Liver (tissue), 9 donors: ENCODE data around the gene PNPLA1. TPM values are rescaled to one million over a fixed set of nuclear protein-coding genes. Genes with fewer than 3 reads are reported as not detected.

Experiments used
- DNase-seq: peaks from one replicate; pipeline ENCODE4 v3.0.0-alpha.2; 2017; ENCODE audit warnings: low spot score
- H3K27ac ChIP-seq, 2 donors: one replicate each; pipeline ENCODE4 v1.7.0; 2013; ENCODE audit warnings: inconsistent platforms in 2 of 2, low read length in 2 of 2, control low read depth in 1 of 2, low read depth in 1 of 2, mild to moderate bottlenecking in 1 of 2
- H3K27me3 ChIP-seq, 4 donors: one replicate each; pipeline versions ENCODE4 v1.6.1 to v1.7.0; 2013; ENCODE audit warnings: low read length in 3 of 4, inconsistent platforms in 1 of 4, mild to moderate bottlenecking in 1 of 4, moderate library complexity in 1 of 4; ENCODE audit not compliant: control insufficient read depth in 4 of 4, insufficient read depth in 4 of 4
- H3K36me3 ChIP-seq, 4 donors: one replicate each; pipeline versions ENCODE4 v1.6.1 to v1.7.0; 2013; ENCODE audit warnings: low read length in 3 of 4, mild to moderate bottlenecking in 3 of 4, low read depth in 1 of 4, moderate library complexity in 1 of 4; ENCODE audit not compliant: control insufficient read depth in 4 of 4, insufficient read depth in 3 of 4
- H3K4me1 ChIP-seq, 4 donors: one replicate each; pipeline versions ENCODE4 v1.6.1 to v1.7.0; 2013; ENCODE audit warnings: low read length in 3 of 4, mild to moderate bottlenecking in 3 of 4, moderate library complexity in 1 of 4; ENCODE audit not compliant: control insufficient read depth in 4 of 4, insufficient read depth in 4 of 4
- H3K4me3 ChIP-seq, 3 donors: one replicate each; pipeline versions ENCODE4 v1.6.1 to v1.7.0; 2013; ENCODE audit warnings: low read length in 3 of 3, control low read depth in 1 of 3, low read depth in 1 of 3, mild to moderate bottlenecking in 1 of 3
- H3K9ac ChIP-seq, 2 donors: one replicate each; pipeline ENCODE4 v1.7.0; 2013; ENCODE audit warnings: low read length in 2 of 2, mild to moderate bottlenecking in 2 of 2, moderate library complexity in 2 of 2, control low read depth in 1 of 2, low read depth in 1 of 2
- H3K9me3 ChIP-seq, 4 donors: one replicate each; pipeline versions ENCODE4 v1.6.1 to v1.7.0; 2013; ENCODE audit warnings: low read length in 3 of 4; ENCODE audit not compliant: control insufficient read depth in 4 of 4
- EGR1 ChIP-seq, 2 donors: IDR thresholded peaks; 2 replicates each; pipeline ENCODE4 v1.6.1; 2016 to 2018; ENCODE audit warnings: antibody characterized with exemption in 2 of 2, low read depth in 2 of 2
- FOXA1 ChIP-seq: IDR thresholded peaks from 2 replicates; pipeline ENCODE4 v1.6.1; 2016; ENCODE audit warnings: antibody characterized with exemption
- FOXA2 ChIP-seq: IDR thresholded peaks from 2 replicates; pipeline ENCODE4 v1.6.1; 2016; ENCODE audit warnings: antibody characterized with exemption
- GABPA ChIP-seq, 2 donors: IDR thresholded peaks in 1 of 2; conservative IDR thresholded peaks in 1 of 2; 2 replicates each; pipeline ENCODE4 v1.6.1; 2016; ENCODE audit warnings: antibody characterized with exemption in 2 of 2, mild to moderate bottlenecking in 1 of 2, moderate library complexity in 1 of 2
- HNF4A ChIP-seq, 2 donors: conservative IDR thresholded peaks; 2 replicates each; pipeline ENCODE4 v1.6.1; 2016; ENCODE audit warnings: antibody characterized with exemption in 2 of 2, mild to moderate bottlenecking in 2 of 2
- HNF4G ChIP-seq: IDR thresholded peaks from 2 replicates; pipeline ENCODE4 v1.6.1; 2016; ENCODE audit warnings: antibody characterized with exemption
- JUND ChIP-seq, 2 donors: IDR thresholded peaks; 2 replicates each; pipeline ENCODE4 v1.6.1; 2016; ENCODE audit warnings: antibody characterized with exemption in 2 of 2
- NR2F2 ChIP-seq: IDR thresholded peaks from 2 replicates; pipeline ENCODE4 v1.6.1; 2016; ENCODE audit warnings: antibody characterized with exemption
- RAD21 ChIP-seq, 2 donors: IDR thresholded peaks; 2 replicates each; pipeline ENCODE4 v1.6.1; 2016; ENCODE audit warnings: antibody characterized with exemption in 2 of 2, mild to moderate bottlenecking in 2 of 2
- SP1 ChIP-seq: IDR thresholded peaks from 2 replicates; pipeline ENCODE4 v1.6.1; 2018; ENCODE audit warnings: antibody characterized with exemption, mild to moderate bottlenecking
- TAF1 ChIP-seq: conservative IDR thresholded peaks from 2 replicates; pipeline ENCODE4 v1.6.1; 2016; ENCODE audit warnings: antibody characterized with exemption, mild to moderate bottlenecking
- YY1 ChIP-seq: IDR thresholded peaks from 2 replicates; pipeline ENCODE4 v1.6.1; 2016; ENCODE audit warnings: antibody characterized with exemption, mild to moderate bottlenecking
- WGBS: extraction: QIAGEN DNeasy Blood & Tissue Kit; methylation state at CpG from one replicate; pipeline ENCODE4 v1.1.7; 2013; 5-methylcytosine and 5-hydroxymethylcytosine counted together
- polyA plus RNA-seq, 2 donors: library from polyadenylated mRNA; stranded (reverse) in 1 of 2; unstranded in 1 of 2; fragments of 200-250 nt in 1 of 2; fragments of >200 nt in 1 of 2; fragmentation: Nextera tagmentation in 1 of 2; extraction: Ambion mirVana in 1 of 2; gene quantifications; one replicate each; pipeline versions ENCODE4 v1.2.1 to v1.2.3, GENCODE V29; 2013 to 2015
- total RNA-seq, 2 donors: library from RNA; depleted of rRNA; stranded (reverse); fragments of >200 nt; gene quantifications; one replicate each; pipeline ENCODE4 v1.2.3, GENCODE V29; 2014
- TF ChIP-seq, protein P1 (sequence below): IDR thresholded peaks from 2 replicates; pipeline ENCODE4 v1.6.1; 2016; ENCODE audit warnings: antibody characterized with exemption
- TF ChIP-seq, protein P2 (sequence below): fragments of 150-350 bp; IDR thresholded peaks from 2 replicates; pipeline ENCODE4 v1.5.1; 2017; ENCODE audit warnings: improper control_type of control experiment, low read depth, low read length; ENCODE audit not compliant: missing input control
- TF ChIP-seq, protein P3 (sequence below): IDR thresholded peaks from 2 replicates; pipeline ENCODE4 v1.6.1; 2016; ENCODE audit warnings: antibody characterized with exemption
- TF ChIP-seq, protein P4 (sequence below): IDR thresholded peaks from 2 replicates; pipeline ENCODE4 v1.6.1; 2016; ENCODE audit warnings: antibody characterized with exemption
- TF ChIP-seq, protein P5 (sequence below): IDR thresholded peaks from 2 replicates; pipeline ENCODE4 v1.6.1; 2016; ENCODE audit warnings: antibody characterized with exemption, mild to moderate bottlenecking
- donor health status: healthy.
- donor health status: healthy.
- donor health status: healthy.
- donor health status: healthy.
- donor health status: healthy.

PNPLA1 gene
- total and polyA plus RNA-seq, 4 donors = 0.07 to 0.14 (median 0.08) TPM; not detected in 1

DNA sequence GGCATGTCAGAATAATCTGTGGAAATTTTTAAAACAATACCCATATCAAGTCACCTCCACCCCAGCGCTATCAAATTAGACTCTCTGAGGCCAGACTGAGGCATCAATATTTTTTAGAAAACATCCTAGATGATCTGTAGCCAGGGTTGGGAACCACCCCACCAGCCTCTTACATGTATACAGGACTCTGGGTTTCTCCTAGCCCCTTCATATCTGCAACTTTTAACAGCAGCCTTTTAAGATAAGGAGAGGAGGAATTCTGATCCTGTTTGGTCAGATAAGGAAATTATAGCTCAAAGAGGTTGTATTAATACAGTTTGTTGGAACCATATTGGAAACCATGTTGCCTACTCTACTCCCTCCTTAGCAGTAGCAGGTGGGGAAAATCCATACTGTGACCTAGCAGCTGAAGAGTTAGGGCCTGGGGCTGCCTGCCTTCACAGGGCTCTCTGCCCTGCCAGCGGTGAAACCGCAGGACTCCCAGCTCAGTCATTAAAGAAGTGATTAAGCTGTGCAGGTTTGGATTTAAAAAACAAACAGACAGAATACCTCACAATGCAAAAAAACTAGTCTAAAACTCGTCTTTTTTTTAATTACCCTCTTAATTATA is 43.3 kb upstream of the PNPLA1 start:
- TF ChIP-seq JUND (IDR thresholded peaks at IDR 0.05) (no peak), TAF1 (no peak), HNF4A (conservative IDR thresholded peaks at IDR 0.05) (no peak), HNF4G (no peak), FOXA1 (no peak)
- TF ChIP-seq, protein P1, sequence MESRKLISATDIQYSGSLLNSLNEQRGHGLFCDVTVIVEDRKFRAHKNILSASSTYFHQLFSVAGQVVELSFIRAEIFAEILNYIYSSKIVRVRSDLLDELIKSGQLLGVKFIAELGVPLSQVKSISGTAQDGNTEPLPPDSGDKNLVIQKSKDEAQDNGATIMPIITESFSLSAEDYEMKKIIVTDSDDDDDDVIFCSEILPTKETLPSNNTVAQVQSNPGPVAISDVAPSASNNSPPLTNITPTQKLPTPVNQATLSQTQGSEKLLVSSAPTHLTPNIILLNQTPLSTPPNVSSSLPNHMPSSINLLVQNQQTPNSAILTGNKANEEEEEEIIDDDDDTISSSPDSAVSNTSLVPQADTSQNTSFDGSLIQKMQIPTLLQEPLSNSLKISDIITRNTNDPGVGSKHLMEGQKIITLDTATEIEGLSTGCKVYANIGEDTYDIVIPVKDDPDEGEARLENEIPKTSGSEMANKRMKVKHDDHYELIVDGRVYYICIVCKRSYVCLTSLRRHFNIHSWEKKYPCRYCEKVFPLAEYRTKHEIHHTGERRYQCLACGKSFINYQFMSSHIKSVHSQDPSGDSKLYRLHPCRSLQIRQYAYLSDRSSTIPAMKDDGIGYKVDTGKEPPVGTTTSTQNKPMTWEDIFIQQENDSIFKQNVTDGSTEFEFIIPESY = no peak
- TF ChIP-seq, protein P2, sequence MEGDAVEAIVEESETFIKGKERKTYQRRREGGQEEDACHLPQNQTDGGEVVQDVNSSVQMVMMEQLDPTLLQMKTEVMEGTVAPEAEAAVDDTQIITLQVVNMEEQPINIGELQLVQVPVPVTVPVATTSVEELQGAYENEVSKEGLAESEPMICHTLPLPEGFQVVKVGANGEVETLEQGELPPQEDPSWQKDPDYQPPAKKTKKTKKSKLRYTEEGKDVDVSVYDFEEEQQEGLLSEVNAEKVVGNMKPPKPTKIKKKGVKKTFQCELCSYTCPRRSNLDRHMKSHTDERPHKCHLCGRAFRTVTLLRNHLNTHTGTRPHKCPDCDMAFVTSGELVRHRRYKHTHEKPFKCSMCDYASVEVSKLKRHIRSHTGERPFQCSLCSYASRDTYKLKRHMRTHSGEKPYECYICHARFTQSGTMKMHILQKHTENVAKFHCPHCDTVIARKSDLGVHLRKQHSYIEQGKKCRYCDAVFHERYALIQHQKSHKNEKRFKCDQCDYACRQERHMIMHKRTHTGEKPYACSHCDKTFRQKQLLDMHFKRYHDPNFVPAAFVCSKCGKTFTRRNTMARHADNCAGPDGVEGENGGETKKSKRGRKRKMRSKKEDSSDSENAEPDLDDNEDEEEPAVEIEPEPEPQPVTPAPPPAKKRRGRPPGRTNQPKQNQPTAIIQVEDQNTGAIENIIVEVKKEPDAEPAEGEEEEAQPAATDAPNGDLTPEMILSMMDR = no peak
- WGBS = 92% methylated on average over 4 of the region's 4 CpGs
- H3K36me3 ChIP-seq = peaks cover 16 to 72% (median 56%) of the 10 kb centered on the region in 4 donors
- H3K9ac ChIP-seq = no peak overlapping the region
- no peak overlapping the region for H3K4me3 ChIP-seq
- H3K27me3 ChIP-seq = no peaks in the 10 kb centered on the region
- H3K9me3 ChIP-seq = no peaks in the 10 kb centered on the region
- no peaks in the 10 kb centered on the region for H3K4me1 ChIP-seq
- no peak for DNase-seq
- no peak overlapping the region for H3K27ac ChIP-seq

DNA sequence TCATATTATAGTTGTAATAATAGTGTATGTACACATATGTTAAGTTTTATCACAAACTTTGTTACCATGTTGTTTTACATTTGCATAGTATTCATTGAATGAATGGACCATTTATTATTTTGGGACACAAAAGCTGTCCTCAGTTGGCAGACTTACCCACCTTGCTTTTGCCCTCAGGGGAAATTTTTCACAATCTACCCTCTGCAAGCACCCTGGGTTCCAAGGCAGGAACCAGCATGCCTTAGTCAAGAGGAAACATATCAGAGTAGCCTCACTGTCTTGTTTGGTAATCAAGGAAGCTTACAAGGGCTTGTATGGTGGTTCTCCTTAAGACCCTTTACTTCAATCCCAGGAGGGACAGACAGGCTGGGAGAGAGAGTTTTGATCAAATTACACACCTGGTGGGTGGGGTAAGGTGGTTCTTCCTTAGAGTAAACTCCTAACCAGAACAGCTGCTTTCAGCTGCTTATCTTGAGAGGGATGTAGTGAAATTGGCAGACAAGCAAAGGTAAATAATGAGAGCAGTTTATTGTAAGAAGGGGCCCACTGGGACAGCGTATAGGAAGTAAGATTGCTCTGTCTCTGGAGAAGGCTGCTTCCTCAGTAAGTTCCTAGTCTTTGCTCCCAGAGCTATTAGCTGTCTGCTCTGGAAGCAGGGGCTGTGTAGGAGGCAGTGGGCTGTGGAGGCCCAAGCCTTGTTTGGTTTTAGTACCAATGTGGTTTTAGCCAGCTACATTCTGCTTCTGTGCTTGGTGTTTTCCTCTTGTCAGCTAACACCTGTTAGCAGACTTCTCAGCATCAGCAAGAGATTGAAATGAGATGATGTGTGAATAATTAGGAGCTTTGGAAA is 42.3 kb upstream of the PNPLA1 start:
- 93% methylated on average over 1 of the region's 1 CpG for WGBS
- no peak overlapping the region for H3K4me3 ChIP-seq
- H3K4me1 ChIP-seq = no peaks in the 10 kb centered on the region
- H3K27ac ChIP-seq = no peak overlapping the region
- no peaks in the 10 kb centered on the region for H3K9me3 ChIP-seq
- H3K36me3 ChIP-seq = peaks cover 16 to 67% (median 50%) of the 10 kb centered on the region in 4 donors
- H3K9ac ChIP-seq = no peak overlapping the region
- no peak for DNase-seq
- no peaks in the 10 kb centered on the region for H3K27me3 ChIP-seq
- TF ChIP-seq EGR1 (IDR thresholded peaks at IDR 0.05; ENCODE audit: low read depth in 2 of 2) (no peak), HNF4G (no peak), YY1 (no peak), NR2F2 (no peak), FOXA1 (no peak), RAD21 (IDR thresholded peaks at IDR 0.05) (no peak), GABPA (IDR thresholded peaks at IDR 0.05 in 1 of 2, conservative IDR thresholded peaks at IDR 0.05 in 1 of 2) (no peak), SP1 (no peak), HNF4A (conservative IDR thresholded peaks at IDR 0.05) (no peak), FOXA2 (no peak), JUND (IDR thresholded peaks at IDR 0.05) (no peak), TAF1 (no peak)
- TF ChIP-seq, protein P3, sequence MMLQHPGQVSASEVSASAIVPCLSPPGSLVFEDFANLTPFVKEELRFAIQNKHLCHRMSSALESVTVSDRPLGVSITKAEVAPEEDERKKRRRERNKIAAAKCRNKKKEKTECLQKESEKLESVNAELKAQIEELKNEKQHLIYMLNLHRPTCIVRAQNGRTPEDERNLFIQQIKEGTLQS = no peak
- TF ChIP-seq, protein P4, sequence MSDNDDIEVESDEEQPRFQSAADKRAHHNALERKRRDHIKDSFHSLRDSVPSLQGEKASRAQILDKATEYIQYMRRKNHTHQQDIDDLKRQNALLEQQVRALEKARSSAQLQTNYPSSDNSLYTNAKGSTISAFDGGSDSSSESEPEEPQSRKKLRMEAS = no peak
- TF ChIP-seq, protein P1 = no peak
- TF ChIP-seq, protein P2 = no peak
- TF ChIP-seq, protein P5, sequence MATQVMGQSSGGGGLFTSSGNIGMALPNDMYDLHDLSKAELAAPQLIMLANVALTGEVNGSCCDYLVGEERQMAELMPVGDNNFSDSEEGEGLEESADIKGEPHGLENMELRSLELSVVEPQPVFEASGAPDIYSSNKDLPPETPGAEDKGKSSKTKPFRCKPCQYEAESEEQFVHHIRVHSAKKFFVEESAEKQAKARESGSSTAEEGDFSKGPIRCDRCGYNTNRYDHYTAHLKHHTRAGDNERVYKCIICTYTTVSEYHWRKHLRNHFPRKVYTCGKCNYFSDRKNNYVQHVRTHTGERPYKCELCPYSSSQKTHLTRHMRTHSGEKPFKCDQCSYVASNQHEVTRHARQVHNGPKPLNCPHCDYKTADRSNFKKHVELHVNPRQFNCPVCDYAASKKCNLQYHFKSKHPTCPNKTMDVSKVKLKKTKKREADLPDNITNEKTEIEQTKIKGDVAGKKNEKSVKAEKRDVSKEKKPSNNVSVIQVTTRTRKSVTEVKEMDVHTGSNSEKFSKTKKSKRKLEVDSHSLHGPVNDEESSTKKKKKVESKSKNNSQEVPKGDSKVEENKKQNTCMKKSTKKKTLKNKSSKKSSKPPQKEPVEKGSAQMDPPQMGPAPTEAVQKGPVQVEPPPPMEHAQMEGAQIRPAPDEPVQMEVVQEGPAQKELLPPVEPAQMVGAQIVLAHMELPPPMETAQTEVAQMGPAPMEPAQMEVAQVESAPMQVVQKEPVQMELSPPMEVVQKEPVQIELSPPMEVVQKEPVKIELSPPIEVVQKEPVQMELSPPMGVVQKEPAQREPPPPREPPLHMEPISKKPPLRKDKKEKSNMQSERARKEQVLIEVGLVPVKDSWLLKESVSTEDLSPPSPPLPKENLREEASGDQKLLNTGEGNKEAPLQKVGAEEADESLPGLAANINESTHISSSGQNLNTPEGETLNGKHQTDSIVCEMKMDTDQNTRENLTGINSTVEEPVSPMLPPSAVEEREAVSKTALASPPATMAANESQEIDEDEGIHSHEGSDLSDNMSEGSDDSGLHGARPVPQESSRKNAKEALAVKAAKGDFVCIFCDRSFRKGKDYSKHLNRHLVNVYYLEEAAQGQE = no peak
